CD4-positive, alpha-beta T cell treated with Interleukin-17A for 1 hour (primary cell): ENCODE data around the gene TSC22D2.

Source experiments
- DNase-seq: peaks from one replicate; pipeline ENCODE4 v3.0.0-alpha.2; 2020

TSC22D2 gene

DNA sequence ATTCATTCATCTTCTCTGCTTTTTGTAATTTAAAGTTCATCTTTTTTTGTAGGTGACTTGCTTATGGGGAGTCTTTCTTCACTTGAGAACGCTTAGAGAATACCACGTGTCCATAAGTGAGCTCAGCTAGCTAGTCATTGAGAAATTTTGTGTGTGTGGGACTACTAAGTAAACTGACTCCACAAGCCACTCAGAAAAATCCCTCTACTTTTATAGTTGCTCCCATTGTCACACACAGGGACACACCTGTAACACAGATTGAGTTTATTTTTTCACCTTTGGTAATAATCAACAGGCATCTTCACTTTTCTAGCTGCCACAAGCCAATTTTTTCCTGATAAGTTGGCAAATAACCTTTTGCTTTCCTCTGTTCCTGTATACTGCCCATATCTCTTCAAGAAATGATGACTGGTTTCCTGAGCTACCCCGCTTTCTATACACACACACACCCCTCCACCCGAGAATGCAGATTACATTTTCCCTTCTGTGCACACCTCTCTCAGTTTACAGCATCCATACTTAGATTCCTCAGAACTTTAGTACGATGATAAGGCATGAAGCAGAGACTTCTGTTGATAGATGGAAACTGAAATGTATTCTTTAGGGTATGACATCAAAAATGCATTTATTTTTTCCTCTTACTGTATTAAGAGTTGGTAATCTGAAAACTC is 4.6 kb downstream of the TSC22D2 start:
- DNase-seq: no peak

DNA sequence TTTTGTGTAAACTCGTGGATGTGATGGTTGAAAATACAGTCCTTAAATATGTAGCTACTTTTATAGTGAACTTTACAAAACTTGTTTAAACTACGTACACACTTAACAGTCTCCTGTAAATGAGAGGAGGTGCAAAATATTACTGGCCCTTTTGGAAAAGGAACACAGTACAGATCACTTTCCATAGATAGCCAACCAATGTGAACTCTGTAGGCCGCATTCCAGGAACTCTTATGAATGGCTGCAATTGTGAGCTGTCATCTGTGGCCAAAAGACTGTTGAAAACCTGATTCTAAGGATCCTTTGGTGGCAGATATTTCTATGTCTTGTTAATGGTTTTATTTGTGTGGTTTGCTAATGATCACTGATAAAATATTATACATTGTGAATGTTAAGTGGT is 6.2 kb downstream of the TSC22D2 start:
- no peak for DNase-seq

GRCh38 chr3:150414959-150415358 is 6.9 kb downstream of the TSC22D2 start:
- no peak for DNase-seq

- no peak for DNase-seq
These were observed 11.2 kb downstream of the TSC22D2 start for GRCh38 chr3:150419076-150419868.

DNA sequence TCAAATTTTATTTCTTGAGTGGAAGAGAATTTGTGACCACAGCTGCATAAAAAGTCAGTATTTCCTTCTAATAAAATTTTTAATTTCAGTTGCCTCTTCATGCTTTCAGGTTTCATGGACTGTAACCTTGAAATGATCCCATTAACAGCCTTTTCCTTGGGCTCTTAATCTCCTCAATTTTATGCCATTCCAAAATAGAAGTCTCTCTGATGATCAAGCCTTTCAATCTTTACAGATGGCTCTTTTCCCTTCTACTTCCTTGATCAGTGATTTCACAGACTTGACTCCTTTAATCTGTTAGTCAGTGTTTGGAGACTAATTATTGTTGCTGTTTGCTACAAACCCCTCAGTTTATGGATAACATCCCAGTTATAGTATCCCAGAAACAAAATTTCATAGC is 11.9 kb downstream of the TSC22D2 start:
- no peak for DNase-seq

DNA sequence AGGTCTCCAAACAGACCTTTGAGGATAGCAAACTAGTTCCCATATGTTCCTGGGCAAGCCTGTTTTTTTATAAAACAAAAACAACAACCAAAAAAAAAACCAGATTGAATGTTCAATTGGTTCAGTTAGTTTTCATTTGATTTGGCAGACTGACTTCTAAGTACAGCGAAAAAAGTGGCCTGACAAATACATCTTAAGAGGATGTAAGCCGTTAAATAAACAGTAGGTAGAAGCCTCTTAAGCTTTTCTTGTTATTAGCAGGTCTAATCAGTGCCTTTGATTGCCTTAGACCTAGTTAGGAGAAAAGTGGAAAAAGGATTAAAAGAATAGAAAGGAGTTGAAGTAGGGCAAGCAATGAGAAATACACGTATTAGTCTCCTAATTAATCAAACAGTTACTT is 13.2 kb downstream of the TSC22D2 start:
- DNase-seq: no peak

DNA sequence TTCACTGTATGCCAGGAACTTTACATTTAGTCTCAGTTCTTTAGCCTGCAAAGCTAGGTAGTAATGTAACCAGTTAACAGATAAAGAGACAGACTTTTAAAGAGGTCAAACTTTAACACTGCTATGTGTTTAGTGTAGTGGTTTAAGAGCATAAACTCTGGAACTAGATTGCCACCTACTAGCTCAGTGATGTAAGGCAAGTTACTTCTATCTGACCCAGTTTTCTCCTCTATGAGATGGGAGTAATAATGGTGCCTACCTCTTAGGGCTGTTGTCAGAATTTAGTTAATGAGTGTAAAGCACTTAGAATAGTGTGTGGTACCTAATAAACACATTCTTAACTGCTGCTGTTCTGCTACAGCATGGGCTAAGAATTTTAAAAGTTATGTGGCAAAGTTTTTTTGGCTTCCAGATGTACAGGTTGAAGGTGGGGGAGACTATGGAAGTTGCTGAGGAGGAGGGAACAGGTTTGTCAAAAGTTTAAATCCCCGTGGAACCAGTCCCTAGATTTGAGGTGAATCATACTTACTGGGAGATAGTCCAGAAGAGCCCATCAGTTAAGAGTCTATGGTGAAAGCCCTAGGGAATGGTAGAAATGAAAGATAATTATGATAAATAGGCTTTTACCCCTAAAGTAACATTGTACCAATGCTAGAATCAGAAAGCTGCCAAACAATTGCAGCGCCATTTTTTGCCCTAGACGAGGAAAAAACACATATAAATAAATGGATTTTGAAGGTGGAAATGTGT is 13.9 kb downstream of the TSC22D2 start:
- no peak for DNase-seq

DNA sequence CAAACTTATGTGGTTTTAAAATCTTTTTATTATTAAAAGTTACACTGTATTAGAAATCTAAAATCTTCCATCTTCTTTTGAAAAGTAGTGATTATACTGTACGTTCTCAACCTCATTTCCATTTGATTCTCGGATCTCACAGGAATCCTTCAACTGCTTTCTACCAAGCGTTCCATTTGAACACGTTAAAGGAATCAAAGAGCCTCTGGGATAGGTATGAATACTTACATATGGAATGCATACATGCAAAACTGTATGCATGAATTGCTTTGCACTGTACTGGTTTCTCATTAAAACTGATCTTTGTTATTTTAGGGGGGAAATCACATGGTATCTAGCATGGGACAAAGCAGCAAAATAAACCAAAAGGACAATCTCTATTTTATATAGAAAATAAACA is 14.8 kb downstream of the TSC22D2 start:
- DNase-seq: no peak

DNA sequence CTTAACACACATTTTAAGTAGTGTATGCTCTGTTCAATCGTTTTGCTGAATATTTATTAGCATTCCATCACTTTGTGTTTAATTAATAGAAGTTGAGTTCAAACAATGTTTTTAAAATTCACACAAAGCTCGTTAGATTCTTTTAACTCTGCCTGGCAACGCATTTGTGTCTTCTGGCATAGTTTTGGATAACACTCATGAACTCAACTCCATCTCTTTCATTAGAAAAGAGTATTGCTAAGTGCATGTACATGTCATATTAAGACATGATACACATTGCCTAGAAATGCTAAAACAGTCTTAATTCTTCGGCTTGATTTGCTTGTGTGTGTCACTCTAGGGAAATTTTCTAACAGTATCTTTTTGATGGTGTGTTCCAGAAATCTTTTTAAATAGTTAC is 15.7 kb downstream of the TSC22D2 start:
- DNase-seq: no peak

- no peak for DNase-seq
These were observed 18.2 kb downstream of the TSC22D2 start for GRCh38 chr3:150426292-150426691.

DNA sequence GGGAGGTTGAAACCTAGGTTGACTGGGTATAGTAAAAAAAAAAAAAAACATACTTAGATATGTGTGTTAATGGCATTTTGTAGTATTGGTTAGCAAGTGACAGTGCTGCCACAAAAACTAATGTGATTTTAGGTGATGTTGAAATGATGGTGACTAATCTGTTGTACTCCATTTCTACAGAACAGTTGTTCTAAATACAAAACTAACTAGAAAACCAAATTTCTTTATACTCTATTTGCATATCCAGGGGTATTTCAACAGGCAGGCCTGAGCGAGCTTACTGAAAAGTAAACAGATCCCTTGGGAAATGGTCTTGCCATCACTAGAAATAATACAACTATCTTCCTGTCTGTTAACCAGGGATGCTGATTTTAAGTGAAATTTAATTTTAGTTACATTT is 20.5 kb downstream of the TSC22D2 start:
- no peak for DNase-seq

- no peak for DNase-seq
These were observed 21.9 kb downstream of the TSC22D2 start for GRCh38 chr3:150429767-150430671.

GRCh38 chr3:150433347-150433746 is 25.2 kb downstream of the TSC22D2 start:
- DNase-seq: no peak

DNA sequence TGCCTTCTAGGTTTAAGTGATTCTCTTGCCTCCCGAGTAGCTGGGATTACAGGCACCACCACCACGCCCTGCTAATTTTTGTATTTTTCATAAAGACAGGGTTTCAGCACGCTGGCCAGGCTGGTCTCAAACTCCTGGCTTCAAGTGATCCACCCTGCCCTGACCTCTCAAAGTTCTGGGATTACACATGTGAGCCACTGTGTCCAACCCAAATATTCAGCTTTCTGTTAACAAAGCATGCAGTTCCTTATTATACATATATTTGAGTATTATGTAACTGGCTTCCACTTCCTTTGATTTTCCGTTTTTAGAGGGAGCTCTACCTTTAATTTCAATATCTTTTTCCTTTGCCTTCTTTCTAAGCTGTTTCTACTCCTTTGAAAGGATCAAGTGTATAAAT is 26.1 kb downstream of the TSC22D2 start:
- DNase-seq: no peak

- DNase-seq: no peak
These were observed 28.1 kb downstream of the TSC22D2 start for GRCh38 chr3:150436161-150436560.

DNA sequence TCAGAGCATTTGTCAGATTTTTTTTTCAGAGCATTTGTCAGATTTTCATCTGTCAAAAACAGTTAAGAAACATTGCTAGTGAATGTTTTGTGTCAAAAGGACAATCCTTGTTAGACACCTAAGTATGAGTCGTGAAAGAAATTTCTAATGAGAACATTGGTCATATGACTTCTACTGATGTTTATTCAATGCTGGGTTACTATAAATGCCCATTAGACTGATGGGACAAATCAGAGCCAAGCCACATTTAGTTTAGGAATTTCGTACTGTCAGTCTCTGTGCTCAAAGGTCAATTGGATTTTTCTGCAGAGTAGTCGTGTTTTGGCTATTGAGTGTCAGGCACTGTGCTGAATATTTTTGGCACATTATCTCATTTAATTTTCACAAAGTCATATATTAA is 31.6 kb downstream of the TSC22D2 start:
- DNase-seq: no peak

GRCh38 chr3:150443331-150443741 is 35.2 kb downstream of the TSC22D2 start:
- no peak for DNase-seq

DNA sequence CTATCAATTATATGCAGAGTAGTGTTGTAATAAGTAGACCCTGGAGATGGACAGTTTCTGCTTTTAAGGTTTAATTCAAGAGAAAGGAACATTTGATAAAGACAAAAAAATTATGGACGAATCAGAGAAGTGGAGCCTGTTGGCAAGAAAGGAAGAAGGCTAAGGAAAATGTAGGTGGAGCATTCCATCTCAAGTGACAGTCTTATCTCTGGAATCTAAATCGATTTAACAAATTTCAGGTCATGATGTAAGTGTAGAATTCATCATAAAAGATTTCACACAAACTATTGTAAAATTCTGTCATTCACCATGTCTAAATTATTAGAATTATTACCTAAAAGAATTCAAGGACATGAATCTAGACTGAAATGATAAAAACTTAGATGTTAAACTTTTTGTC is 36.3 kb downstream of the TSC22D2 start:
- DNase-seq: no peak

GRCh38 chr3:150446470-150446977 is 38.4 kb downstream of the TSC22D2 start:
- DNase-seq: no peak

DNA sequence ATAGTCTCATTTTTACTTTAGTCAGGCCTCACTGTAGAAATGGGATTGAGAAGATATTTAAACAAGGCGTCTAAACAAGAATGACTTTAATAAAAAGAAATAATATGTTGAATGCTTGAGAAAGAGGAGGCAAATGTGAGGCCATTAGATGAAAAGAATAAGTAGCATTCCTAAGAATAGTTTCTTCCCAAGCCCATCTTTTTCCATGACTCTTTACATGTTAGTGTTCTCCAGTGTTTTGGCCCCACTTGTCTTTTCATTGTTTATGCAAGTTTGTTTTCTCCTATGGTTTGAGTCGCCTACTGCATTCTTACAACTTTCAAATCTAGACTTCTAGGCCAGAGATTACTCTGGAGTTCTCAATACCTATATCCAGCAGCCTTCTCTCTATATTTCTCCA is 39.0 kb downstream of the TSC22D2 start:
- DNase-seq: no peak

- no peak for DNase-seq
These were observed 39.8 kb downstream of the TSC22D2 start for GRCh38 chr3:150447631-150448465.
